Astrocyte of the cerebellum (primary cell): ENCODE results near the gene PLCH1.

ENCODE experiments used
- DNase-seq: peaks from one replicate; pipeline ENCODE4 v3.0.0-alpha.2; 2011; ENCODE audit warnings: low read depth
- H3K4me3 ChIP-seq: 2 replicates; pipeline ENCODE4 v1.5.1; 2011; ENCODE audit warnings: mild to moderate bottlenecking, low read depth, low read length, moderate library complexity
- in situ Hi-C: cut with HindIII; loops from 2 replicates; pipeline ENCODE4 v1.10.0; 2017; ENCODE audit warnings: low sequenced_read_pairs
- TF ChIP-seq, protein P1 (sequence below): IDR thresholded peaks from 2 replicates; pipeline ENCODE4 v1.5.1; 2012; ENCODE audit warnings: low read length, low read depth, moderate library complexity, mild to moderate bottlenecking; ENCODE audit errors: missing control alignments

PLCH1 gene

DNA sequence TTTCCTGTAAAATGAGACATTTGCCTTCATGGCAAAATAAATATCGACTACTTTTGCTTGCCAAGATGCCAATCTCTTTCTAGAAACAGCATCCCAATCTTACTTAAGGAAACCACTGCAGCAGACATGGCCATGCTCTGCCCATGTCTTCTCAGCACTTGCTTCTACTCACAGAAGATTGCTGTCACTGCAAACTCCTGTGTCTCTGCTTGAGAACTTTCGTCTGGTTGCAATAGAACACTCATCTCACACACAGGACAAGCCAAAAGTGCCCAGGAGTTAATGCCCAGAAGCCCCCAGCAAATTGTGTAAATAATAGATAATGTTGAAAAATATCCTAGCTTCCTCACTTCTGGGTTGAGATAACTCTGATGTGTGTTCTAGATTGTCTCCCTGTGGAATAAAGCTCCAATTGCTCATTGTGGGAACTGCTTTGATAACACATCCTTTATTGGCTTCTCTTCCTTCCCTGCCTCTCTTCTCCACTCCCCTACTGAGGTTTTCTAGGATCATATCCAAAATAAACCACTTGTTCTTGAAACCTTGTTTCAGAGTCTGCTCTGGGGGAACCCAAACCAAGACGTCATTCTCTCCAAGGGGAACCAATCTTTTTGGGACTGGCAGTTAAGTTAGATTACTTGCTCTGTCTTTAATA is 295.1 kb downstream of the PLCH1 start:
- DNase-seq: peak; percentile 32
- TF ChIP-seq, protein P1, sequence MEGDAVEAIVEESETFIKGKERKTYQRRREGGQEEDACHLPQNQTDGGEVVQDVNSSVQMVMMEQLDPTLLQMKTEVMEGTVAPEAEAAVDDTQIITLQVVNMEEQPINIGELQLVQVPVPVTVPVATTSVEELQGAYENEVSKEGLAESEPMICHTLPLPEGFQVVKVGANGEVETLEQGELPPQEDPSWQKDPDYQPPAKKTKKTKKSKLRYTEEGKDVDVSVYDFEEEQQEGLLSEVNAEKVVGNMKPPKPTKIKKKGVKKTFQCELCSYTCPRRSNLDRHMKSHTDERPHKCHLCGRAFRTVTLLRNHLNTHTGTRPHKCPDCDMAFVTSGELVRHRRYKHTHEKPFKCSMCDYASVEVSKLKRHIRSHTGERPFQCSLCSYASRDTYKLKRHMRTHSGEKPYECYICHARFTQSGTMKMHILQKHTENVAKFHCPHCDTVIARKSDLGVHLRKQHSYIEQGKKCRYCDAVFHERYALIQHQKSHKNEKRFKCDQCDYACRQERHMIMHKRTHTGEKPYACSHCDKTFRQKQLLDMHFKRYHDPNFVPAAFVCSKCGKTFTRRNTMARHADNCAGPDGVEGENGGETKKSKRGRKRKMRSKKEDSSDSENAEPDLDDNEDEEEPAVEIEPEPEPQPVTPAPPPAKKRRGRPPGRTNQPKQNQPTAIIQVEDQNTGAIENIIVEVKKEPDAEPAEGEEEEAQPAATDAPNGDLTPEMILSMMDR: no peak
- in situ Hi-C loops: no loop called here

DNA sequence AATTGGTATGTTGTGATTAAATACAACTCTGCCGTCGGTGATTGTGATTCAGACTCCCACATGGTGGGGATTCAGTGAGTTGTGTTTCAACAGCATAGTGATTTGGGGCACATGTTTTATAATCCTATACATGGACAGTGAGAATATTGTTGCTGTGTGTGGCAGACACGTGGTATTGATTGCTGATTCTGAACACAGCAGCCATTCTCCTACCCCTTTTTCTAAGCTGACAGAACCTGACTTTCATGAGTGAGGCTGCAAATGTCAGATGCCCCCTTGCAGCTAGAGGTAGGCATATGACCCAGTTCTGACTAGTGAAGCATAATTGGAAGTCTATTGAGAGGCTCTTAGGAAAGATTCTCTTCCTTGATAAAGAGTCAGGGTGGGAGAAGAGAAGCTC is 296.3 kb downstream of the PLCH1 start:
- no peak overlapping the region for H3K4me3 ChIP-seq
- in situ Hi-C loops: no loop called here
- no peak for DNase-seq
- TF ChIP-seq, protein P1: no peak

More for the DNA sequence above, 295.1 kb downstream of the PLCH1 start:
- H3K4me3 ChIP-seq: no peak overlapping the region

DNA sequence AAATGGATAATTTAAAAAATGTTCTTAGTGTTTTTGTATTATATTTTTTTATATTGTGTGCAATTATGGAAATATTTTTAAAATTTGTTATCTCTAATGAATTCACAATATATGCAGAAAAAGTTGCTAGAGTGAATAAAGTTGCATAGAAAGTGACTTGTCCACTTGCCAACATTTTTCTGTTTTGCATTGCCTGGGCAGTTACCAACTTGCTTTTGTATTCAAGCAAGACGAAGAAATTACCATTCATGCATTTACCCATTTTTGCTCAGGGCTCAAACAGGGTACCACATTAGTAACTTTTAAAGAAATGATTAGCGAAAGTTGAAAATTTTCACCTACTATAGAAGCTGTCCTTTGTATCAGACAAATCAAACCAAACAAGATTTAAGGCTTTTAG is 298.5 kb downstream of the PLCH1 start:
- in situ Hi-C loops: no loop called here
- DNase-seq: no peak
- TF ChIP-seq, protein P1: no peak
- H3K4me3 ChIP-seq: no peak overlapping the region

DNA sequence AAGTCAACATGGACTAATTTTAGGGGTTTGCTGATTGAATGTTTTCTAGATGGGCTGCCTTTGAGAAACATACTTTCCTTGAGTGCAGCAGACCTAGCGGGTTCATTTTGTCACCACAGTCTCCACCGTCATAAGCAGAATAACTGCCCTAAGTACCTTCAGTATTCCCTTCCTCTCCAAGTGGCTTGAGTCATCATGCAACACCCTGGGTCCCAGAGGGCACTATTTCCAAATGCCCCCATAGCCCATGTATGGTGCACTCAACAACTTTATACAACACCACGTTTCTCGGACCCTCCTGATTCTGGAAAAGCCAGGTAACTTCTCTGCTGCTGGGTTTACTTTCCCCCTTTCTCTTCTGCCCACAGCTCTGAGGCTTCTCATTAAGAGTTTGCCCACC is 300.1 kb downstream of the PLCH1 start:
- DNase-seq: no peak
- H3K4me3 ChIP-seq: no peak overlapping the region
- TF ChIP-seq, protein P1: no peak
- in situ Hi-C loops: no loop called here

DNA sequence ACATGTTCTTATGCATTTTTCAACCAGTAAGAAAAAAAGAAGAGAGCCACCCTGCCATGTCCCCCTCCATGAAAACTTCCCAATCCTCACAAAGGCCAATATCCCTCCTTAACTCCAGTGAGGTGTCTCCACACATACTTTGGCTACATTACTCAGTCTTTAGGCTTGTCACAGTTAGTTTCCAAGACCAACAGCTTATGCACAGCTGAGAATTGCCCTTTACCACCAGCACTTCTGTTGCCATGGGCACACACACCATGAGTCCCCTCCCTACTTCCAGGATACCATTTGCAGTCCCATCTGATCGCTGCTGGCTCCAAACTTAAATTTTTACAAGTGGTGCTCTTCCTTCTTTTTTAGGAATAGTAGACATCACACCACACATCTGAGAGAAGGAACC is 301.1 kb downstream of the PLCH1 start:
- TF ChIP-seq, protein P1: no peak
- H3K4me3 ChIP-seq: no peak overlapping the region
- in situ Hi-C loops: no loop called here
- no peak for DNase-seq

DNA sequence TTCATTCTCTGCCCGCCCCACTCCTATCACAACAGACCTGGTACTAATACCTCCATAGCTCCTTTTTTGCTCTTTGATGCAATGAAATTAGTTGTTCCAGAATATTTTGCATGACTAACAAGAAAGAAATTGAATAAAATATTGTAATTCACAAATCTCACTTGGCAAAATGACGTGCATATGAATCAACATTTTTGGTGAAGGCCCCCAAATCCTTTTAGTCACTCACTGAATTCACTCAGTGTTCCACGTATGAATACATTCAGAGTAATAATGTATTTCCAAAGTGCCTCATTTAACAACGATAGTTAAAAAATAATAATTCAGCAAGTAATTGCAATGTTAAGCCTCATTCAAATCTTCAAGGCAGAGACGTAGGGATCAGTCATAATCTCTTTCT is 302.8 kb downstream of the PLCH1 start:
- DNase-seq: no peak
- TF ChIP-seq, protein P1: no peak
- in situ Hi-C loops: no loop called here
- no peak overlapping the region for H3K4me3 ChIP-seq
